ENCODE measurements around the gene DNAH8.

GRCh38 chr6:38877721-38878120 is 162.6 kb downstream of the DNAH8 start:
- TF ChIP-seq, protein P1, sequence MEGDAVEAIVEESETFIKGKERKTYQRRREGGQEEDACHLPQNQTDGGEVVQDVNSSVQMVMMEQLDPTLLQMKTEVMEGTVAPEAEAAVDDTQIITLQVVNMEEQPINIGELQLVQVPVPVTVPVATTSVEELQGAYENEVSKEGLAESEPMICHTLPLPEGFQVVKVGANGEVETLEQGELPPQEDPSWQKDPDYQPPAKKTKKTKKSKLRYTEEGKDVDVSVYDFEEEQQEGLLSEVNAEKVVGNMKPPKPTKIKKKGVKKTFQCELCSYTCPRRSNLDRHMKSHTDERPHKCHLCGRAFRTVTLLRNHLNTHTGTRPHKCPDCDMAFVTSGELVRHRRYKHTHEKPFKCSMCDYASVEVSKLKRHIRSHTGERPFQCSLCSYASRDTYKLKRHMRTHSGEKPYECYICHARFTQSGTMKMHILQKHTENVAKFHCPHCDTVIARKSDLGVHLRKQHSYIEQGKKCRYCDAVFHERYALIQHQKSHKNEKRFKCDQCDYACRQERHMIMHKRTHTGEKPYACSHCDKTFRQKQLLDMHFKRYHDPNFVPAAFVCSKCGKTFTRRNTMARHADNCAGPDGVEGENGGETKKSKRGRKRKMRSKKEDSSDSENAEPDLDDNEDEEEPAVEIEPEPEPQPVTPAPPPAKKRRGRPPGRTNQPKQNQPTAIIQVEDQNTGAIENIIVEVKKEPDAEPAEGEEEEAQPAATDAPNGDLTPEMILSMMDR (IDR thresholded peaks at IDR 0.05) = no peak
- no peak for TF ChIP-seq POLR2AphosphoS5 (IDR thresholded peaks at IDR 0.05)

All from sigmoid colon (tissue), 4 donors.